Esophagus squamous epithelium (tissue), 4 donors: ENCODE measurements around the gene LIMS1.

Experiments used
- POLR2A ChIP-seq, 4 donors: fragments of 450-650 bp; IDR thresholded peaks; one replicate each; pipeline ENCODE4 v1.6.1; 2017; ENCODE audit warnings: antibody characterized with exemption in 4 of 4, mild to moderate bottlenecking in 4 of 4, moderate library complexity in 3 of 4
- TF ChIP-seq, protein P1 (sequence below), 6 experiments: fragments of 450-650 bp in 4 of 6; fragments of 200-600 bp in 2 of 6; sonication (generic) in 2 of 6; IDR thresholded peaks; one replicate each; pipeline ENCODE4 v1.5.1; 2016 to 2019; ENCODE audit warnings: antibody characterized with exemption in 6 of 6, mild to moderate bottlenecking in 4 of 6, moderate library complexity in 4 of 6

DNA sequence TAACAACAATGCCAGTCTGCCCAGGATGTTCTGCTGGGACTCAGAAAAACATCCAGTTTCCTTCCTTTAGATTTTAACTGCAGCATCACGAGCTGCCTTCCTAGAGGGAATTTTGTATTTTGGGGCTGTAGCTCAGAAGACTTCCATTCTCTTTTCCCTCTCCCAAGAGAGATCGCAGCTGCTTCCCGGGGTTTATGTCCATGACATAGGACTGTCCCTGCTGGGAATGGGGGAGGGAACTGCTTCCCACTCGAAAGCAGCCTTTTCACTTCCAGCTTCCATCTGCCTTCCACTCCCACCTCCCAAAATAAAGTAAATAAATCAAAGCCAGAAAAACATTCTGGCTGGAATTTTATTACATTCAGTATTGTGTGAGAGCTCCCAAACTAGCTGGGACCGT is 52.4 kb downstream of the LIMS1 start:
- TF ChIP-seq, protein P1, sequence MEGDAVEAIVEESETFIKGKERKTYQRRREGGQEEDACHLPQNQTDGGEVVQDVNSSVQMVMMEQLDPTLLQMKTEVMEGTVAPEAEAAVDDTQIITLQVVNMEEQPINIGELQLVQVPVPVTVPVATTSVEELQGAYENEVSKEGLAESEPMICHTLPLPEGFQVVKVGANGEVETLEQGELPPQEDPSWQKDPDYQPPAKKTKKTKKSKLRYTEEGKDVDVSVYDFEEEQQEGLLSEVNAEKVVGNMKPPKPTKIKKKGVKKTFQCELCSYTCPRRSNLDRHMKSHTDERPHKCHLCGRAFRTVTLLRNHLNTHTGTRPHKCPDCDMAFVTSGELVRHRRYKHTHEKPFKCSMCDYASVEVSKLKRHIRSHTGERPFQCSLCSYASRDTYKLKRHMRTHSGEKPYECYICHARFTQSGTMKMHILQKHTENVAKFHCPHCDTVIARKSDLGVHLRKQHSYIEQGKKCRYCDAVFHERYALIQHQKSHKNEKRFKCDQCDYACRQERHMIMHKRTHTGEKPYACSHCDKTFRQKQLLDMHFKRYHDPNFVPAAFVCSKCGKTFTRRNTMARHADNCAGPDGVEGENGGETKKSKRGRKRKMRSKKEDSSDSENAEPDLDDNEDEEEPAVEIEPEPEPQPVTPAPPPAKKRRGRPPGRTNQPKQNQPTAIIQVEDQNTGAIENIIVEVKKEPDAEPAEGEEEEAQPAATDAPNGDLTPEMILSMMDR (IDR thresholded peaks at IDR 0.05) = no peak
- no peak for TF ChIP-seq POLR2A (IDR thresholded peaks at IDR 0.05)
